DOHH2 (cell line): Measurements from ENCODE around the gene DR1.
"Not testable (repeated sequence)": the region's sequence is repeated elsewhere in the genome, so short reads cannot be mapped to it uniquely, and the experiment has no call there.

ENCODE experiments used
- EZH2phosphoT487 ChIP-seq: fragments of 200-600 bp; sonication (generic); IDR thresholded peaks from 2 replicates; pipeline ENCODE4 v1.6.1; 2017; ENCODE audit warnings: borderline replicate concordance, mild to moderate bottlenecking, antibody characterized with exemption, low read length, moderate library complexity, mixed read lengths
- TF ChIP-seq, protein P1 (sequence below): fragments of 200-600 bp; sonication (generic); IDR thresholded peaks from one replicate; pipeline ENCODE4 v1.5.1; 2014; ENCODE audit warnings: antibody characterized with exemption, mild to moderate bottlenecking, low read depth, low read length; ENCODE audit not compliant: poor library complexity, severe bottlenecking

DNA sequence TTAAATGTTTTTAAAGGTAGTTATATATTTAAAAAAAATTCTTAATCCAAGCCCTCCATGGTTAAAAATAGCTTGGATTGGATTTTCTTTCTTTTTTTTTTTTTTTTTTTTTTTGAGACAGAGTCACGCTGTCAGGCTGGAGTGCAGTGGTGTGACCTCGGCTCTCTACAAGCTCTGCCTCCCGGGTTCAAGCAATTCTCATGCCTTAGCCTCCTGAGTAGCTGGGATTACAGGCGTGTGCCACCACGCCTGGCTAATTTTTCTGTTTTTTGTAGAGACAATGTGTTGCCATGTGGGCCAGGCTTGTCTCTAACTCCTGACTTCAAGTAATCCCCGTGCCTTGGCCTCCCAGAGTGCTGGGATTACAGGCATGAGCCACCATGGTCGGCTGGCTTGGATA, 5.6 kb downstream of the DR1 start:
- TF ChIP-seq, protein P1, sequence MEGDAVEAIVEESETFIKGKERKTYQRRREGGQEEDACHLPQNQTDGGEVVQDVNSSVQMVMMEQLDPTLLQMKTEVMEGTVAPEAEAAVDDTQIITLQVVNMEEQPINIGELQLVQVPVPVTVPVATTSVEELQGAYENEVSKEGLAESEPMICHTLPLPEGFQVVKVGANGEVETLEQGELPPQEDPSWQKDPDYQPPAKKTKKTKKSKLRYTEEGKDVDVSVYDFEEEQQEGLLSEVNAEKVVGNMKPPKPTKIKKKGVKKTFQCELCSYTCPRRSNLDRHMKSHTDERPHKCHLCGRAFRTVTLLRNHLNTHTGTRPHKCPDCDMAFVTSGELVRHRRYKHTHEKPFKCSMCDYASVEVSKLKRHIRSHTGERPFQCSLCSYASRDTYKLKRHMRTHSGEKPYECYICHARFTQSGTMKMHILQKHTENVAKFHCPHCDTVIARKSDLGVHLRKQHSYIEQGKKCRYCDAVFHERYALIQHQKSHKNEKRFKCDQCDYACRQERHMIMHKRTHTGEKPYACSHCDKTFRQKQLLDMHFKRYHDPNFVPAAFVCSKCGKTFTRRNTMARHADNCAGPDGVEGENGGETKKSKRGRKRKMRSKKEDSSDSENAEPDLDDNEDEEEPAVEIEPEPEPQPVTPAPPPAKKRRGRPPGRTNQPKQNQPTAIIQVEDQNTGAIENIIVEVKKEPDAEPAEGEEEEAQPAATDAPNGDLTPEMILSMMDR = not testable (repeated sequence)
- not testable (repeated sequence) for TF ChIP-seq EZH2phosphoT487
